HL-60/S4 (cell line): ENCODE measurements around the gene NFIL3.
"Not testable (repeated sequence)": the region's sequence is repeated elsewhere in the genome, so short reads cannot be mapped to it uniquely, and the experiment has no call there.

Source experiments
- in situ Hi-C: fragments of 300-500 bp; cut with MboI; formaldehyde crosslinking; loops from 2 replicates; pipeline ENCODE4 v1.14.3; 2022; ENCODE audit warnings: low sequenced_read_pairs

The NFIL3 gene

GRCh38 chr9:91403665-91404543 lies 19.7 kb downstream of the NFIL3 start:
- in situ Hi-C loops = loop anchor here (25.0 kb wide), 1 partner anchor 217 kb away; no protein-coding TSS in a partner anchor

- in situ Hi-C loops = no loop called here
Measured at GRCh38 chr9:91398926-91399325, 24.7 kb downstream of the NFIL3 start.

GRCh38 chr9:91395553-91396471 lies 27.8 kb downstream of the NFIL3 start:
- in situ Hi-C loops = no loop called here

- in situ Hi-C loops = no loop called here
Measured at GRCh38 chr9:91395106-91395552, 28.5 kb downstream of the NFIL3 start.

- in situ Hi-C loops = no loop called here
Measured at GRCh38 chr9:91393826-91394225, 29.8 kb downstream of the NFIL3 start.

GRCh38 chr9:91392435-91392834 lies 31.2 kb downstream of the NFIL3 start:
- in situ Hi-C loops = no loop called here

GRCh38 chr9:91391818-91392217 lies 31.8 kb downstream of the NFIL3 start:
- in situ Hi-C loops = no loop called here

GRCh38 chr9:91391412-91391811 lies 32.2 kb downstream of the NFIL3 start:
- in situ Hi-C loops = no loop called here

GRCh38 chr9:91389686-91390085 lies 33.9 kb downstream of the NFIL3 start:
- in situ Hi-C loops = not testable (repeated sequence)

GRCh38 chr9:91386765-91387164 lies 36.9 kb downstream of the NFIL3 start:
- in situ Hi-C loops = no loop called here

- in situ Hi-C loops = no loop called here
Measured at GRCh38 chr9:91384954-91385353, 38.7 kb downstream of the NFIL3 start.

- in situ Hi-C loops = no loop called here
Measured at GRCh38 chr9:91383577-91383976, 40.1 kb downstream of the NFIL3 start.

- in situ Hi-C loops = no loop called here
Measured at GRCh38 chr9:91382298-91382697, 41.3 kb downstream of the NFIL3 start.

- in situ Hi-C loops = no loop called here
Measured at GRCh38 chr9:91379426-91379825, 44.2 kb downstream of the NFIL3 start.

- in situ Hi-C loops = no loop called here
Measured at GRCh38 chr9:91378695-91379127, 44.9 kb downstream of the NFIL3 start.

GRCh38 chr9:91378054-91378453 lies 45.6 kb downstream of the NFIL3 start:
- in situ Hi-C loops = not testable (repeated sequence)

- in situ Hi-C loops = no loop called here
Measured at GRCh38 chr9:91376239-91376638, 47.4 kb downstream of the NFIL3 start.

GRCh38 chr9:91374939-91375338 lies 48.7 kb downstream of the NFIL3 start:
- in situ Hi-C loops = no loop called here

- in situ Hi-C loops = no loop called here
Measured at GRCh38 chr9:91371894-91372293, 51.7 kb downstream of the NFIL3 start.

GRCh38 chr9:91370006-91370405 lies 53.6 kb downstream of the NFIL3 start:
- in situ Hi-C loops = not testable (repeated sequence)

- in situ Hi-C loops = no loop called here
Measured at GRCh38 chr9:91364702-91365101, 58.9 kb downstream of the NFIL3 start.
